Measurements from ENCODE around the gene LRIT2. TPM values are rescaled to one million over a fixed set of nuclear protein-coding genes. Genes with fewer than 3 reads are reported as not detected.

The LRIT2 gene
- total RNA-seq, 2 experiments from 2014 or later: not detected

DNA sequence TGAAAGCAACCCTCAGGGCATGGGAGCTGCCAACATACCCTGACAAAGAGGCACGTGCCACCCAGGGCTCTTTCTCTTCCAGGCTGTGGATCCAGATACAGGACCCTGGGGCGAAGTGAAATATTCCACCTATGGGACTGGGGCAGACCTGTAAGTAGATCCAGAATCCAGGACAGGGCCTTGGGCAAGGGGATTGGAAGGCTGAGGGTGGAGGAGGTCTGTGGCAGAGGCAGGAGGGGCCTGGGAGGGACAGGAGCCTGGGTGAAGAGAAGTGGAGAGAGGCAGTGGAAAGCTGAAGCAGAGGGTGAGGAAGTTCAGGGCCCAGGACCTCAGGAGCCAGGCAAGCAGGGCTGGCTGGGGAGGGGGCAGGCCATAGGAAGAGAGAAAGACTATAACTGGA, 13.8 kb downstream of the LRIT2 start:
- no peak overlapping the region for H3K27ac ChIP-seq (ENCODE audit: low read depth, low read length, poor library complexity, severe bottlenecking)
- H3K4me2 ChIP-seq (ENCODE audit: low read length): no peak overlapping the region
- no peaks in the 10 kb centered on the region for H4K20me1 ChIP-seq (ENCODE audit: insufficient read depth, low read length)
- no TSS peak for BruUV-seq (replicated peaks)
- ChIA-PET CTCF (ENCODE audit: unreplicated experiment) (interaction anchor here (0.5 kb wide), 1 partner anchor 31 kb away, joined by 3 read pairs; no protein-coding TSS in a partner anchor), POLR2A (interaction anchor here (0.8 kb wide), 1 partner anchor 860 kb away, joined by 3 read pairs; no protein-coding TSS in a partner anchor)
- H3K9me3 ChIP-seq (ENCODE audit: low read length): no peaks in the 10 kb centered on the region
- intact Hi-C loops (cut with micrococcal nuclease; ENCODE audit: unreplicated experiment): no loop called here
- no peak for DNase-seq (ENCODE audit: low spot score)
- no peaks in the 10 kb centered on the region for H3K79me2 ChIP-seq (ENCODE audit: insufficient read depth, low read depth, low read length)
- H3K36me3 ChIP-seq (ENCODE audit: insufficient read depth, low read length): no peaks in the 10 kb centered on the region
- no peaks in the 10 kb centered on the region for H3K9me2 ChIP-seq (ENCODE audit: insufficient read depth, low read length)
- no peak overlapping the region for H3K4me3 ChIP-seq (ENCODE audit: low read depth, low read length, poor library complexity, severe bottlenecking)
- no peak overlapping the region for H2AFZ ChIP-seq (ENCODE audit: low read length)
- H3K4me1 ChIP-seq (ENCODE audit: insufficient read depth, low read length, poor library complexity, severe bottlenecking): no peaks in the 10 kb centered on the region
- no peak for TF ChIP-seq EZH2phosphoT487 (IDR thresholded peaks at IDR 0.05; ENCODE audit: borderline replicate concordance, low read depth, low read length)
- TF ChIP-seq, protein P1, sequence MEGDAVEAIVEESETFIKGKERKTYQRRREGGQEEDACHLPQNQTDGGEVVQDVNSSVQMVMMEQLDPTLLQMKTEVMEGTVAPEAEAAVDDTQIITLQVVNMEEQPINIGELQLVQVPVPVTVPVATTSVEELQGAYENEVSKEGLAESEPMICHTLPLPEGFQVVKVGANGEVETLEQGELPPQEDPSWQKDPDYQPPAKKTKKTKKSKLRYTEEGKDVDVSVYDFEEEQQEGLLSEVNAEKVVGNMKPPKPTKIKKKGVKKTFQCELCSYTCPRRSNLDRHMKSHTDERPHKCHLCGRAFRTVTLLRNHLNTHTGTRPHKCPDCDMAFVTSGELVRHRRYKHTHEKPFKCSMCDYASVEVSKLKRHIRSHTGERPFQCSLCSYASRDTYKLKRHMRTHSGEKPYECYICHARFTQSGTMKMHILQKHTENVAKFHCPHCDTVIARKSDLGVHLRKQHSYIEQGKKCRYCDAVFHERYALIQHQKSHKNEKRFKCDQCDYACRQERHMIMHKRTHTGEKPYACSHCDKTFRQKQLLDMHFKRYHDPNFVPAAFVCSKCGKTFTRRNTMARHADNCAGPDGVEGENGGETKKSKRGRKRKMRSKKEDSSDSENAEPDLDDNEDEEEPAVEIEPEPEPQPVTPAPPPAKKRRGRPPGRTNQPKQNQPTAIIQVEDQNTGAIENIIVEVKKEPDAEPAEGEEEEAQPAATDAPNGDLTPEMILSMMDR (conservative IDR thresholded peaks at IDR 0.05; ENCODE audit: low read length): no peak

DNA sequence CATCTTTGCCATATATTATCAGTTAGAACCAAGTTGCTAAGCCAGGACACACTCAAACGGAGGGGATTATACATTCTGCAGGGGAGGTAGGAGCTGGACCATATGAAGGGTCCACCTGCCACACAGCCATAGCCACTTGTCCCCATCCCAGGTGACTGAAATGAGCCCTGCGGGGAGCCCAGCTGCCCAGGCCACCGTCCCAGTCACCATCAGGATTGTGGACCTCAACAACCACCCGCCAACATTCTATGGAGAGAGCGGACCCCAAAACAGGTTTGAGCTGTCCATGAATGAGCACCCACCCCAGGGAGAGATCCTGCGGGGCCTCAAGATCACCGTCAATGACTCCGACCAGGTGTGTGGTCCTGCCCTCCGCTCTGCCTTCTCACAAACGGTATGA, 17.3 kb downstream of the LRIT2 start:
- Histone ChIP-seq H3K9me3 (ENCODE audit: low read length) (no peaks in the 10 kb centered on the region), H3K27ac (ENCODE audit: low read depth, low read length, poor library complexity, severe bottlenecking) (no peak overlapping the region), H3K4me2 (ENCODE audit: low read length) (no peak overlapping the region), H4K20me1 (ENCODE audit: insufficient read depth, low read length) (no peaks in the 10 kb centered on the region), H3K4me1 (ENCODE audit: insufficient read depth, low read length, poor library complexity, severe bottlenecking) (no peaks in the 10 kb centered on the region), H3K4me3 (ENCODE audit: low read depth, low read length, poor library complexity, severe bottlenecking) (no peak overlapping the region), H3K79me2 (ENCODE audit: insufficient read depth, low read depth, low read length) (no peaks in the 10 kb centered on the region), H3K36me3 (ENCODE audit: insufficient read depth, low read length) (no peaks in the 10 kb centered on the region), H3K9me2 (ENCODE audit: insufficient read depth, low read length) (no peaks in the 10 kb centered on the region), H2AFZ (ENCODE audit: low read length) (no peak overlapping the region)
- intact Hi-C loops (cut with micrococcal nuclease; ENCODE audit: unreplicated experiment): no loop called here
- TF ChIP-seq EZH2phosphoT487 (IDR thresholded peaks at IDR 0.05; ENCODE audit: borderline replicate concordance, low read depth, low read length): no peak
- TF ChIP-seq, protein P1 (conservative IDR thresholded peaks at IDR 0.05; ENCODE audit: low read length): no peak
- no peak for DNase-seq (ENCODE audit: low spot score)
- BruUV-seq (replicated peaks): no TSS peak
- ChIA-PET CTCF (ENCODE audit: unreplicated experiment) (no interaction called here), POLR2A (interaction anchor here (1.3 kb wide), 1 partner anchor 59 kb away, joined by 6 read pairs; no protein-coding TSS in a partner anchor)

DNA sequence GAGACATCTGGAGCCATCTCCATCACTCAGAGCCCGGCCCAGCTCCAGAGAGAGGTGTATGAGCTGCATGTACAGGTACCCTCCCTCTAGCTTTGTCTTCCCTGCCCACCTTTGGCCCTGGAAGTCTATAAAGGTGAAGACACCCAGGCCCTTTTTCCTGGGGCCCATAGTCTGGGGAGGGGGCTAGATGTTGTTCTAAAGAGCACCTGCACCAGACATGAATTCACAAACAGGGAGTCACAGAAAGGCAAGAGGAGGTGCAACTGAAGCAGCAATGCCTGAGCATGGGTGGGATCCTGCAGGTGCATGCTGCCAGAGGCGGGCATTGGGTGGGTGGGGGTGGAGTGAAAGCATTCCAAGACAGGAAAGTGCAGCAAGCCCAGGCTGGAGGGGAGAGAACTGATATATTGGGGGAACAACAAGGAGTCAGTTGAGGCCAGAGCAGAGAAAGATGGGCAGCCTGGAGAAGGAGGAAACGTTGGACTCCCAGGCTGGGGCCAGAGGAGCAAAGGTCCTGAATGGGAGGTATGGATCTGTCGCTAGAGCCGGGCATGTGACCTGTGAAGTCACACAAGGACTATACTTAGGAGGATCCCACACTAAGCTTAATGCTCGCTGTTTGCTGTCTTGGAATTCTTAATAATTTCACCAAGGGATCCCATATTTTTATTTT, 19.4 kb downstream of the LRIT2 start:
- intact Hi-C loops (cut with micrococcal nuclease; ENCODE audit: unreplicated experiment): loop anchor here (1.0 to 2.0 kb wide), 2 partner anchors 45 to 58 kb away; no protein-coding TSS in a partner anchor
- no peak for DNase-seq (ENCODE audit: low spot score)
- no peak overlapping the region for H3K27ac ChIP-seq (ENCODE audit: low read depth, low read length, poor library complexity, severe bottlenecking)
- no TSS peak for BruUV-seq (replicated peaks)
- no peaks in the 10 kb centered on the region for H4K20me1 ChIP-seq (ENCODE audit: insufficient read depth, low read length)
- no peak for TF ChIP-seq EZH2phosphoT487 (IDR thresholded peaks at IDR 0.05; ENCODE audit: borderline replicate concordance, low read depth, low read length)
- TF ChIP-seq, protein P1 (conservative IDR thresholded peaks at IDR 0.05; ENCODE audit: low read length): peak; percentile 47; the same call in 1 of the 2 replicates
- H2AFZ ChIP-seq (ENCODE audit: low read length): no peak overlapping the region
- H3K4me3 ChIP-seq (ENCODE audit: low read depth, low read length, poor library complexity, severe bottlenecking): no peak overlapping the region
- H3K4me1 ChIP-seq (ENCODE audit: insufficient read depth, low read length, poor library complexity, severe bottlenecking): no peaks in the 10 kb centered on the region
- H3K4me2 ChIP-seq (ENCODE audit: low read length): no peak overlapping the region
- ChIA-PET CTCF (ENCODE audit: unreplicated experiment) (interaction anchor here (1.1 kb wide), 1 partner anchor 39 kb away, joined by 4 read pairs; no protein-coding TSS in a partner anchor), POLR2A (interaction anchor here (0.7 kb wide), 1 partner anchor 113 kb away, joined by 4 read pairs; no protein-coding TSS in a partner anchor)
- no peaks in the 10 kb centered on the region for H3K36me3 ChIP-seq (ENCODE audit: insufficient read depth, low read length)
- no peaks in the 10 kb centered on the region for H3K9me2 ChIP-seq (ENCODE audit: insufficient read depth, low read length)
- H3K79me2 ChIP-seq (ENCODE audit: insufficient read depth, low read depth, low read length): no peaks in the 10 kb centered on the region
- H3K9me3 ChIP-seq (ENCODE audit: low read length): no peaks in the 10 kb centered on the region
